SH-SY5Y (cell line): ENCODE measurements around the gene ADGRA1.

Source experiments
- GATA2 ChIP-seq: IDR thresholded peaks from 2 replicates; pipeline ENCODE4 v1.6.1; 2011; ENCODE audit warnings: mild to moderate bottlenecking, low read depth, low read length
- GATA3 ChIP-seq: IDR thresholded peaks from 2 replicates; pipeline ENCODE4 v1.6.1; 2011; ENCODE audit warnings: low read depth, mild to moderate bottlenecking, low read length, moderate library complexity

DNA sequence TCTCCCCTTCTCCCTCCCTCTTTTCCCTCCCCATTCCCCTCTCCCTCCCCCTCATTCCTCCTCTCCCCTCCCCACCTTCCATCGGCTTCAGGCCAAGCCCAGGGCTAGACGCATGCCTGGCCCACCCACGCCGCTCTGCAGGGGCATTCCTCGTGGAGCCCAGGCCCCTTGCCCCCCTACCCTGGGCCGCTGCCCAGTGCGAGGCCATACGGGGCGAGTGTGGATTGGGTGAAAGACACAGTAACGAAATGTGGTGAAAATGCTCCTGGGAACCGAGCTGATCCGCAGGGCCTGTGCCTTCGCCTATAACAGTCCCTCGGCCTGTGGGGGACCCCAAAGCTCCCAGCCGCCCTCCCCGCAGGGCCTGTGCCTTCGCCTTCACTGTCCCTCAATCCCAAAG, 28.3 kb downstream of the ADGRA1 start:
- no peak for TF ChIP-seq GATA3
- no peak for TF ChIP-seq GATA2
